Duodenal mucosa (tissue), 2 donors: Measurements from ENCODE around the gene NR1D1.

ENCODE experiments used
- H3K27ac ChIP-seq: one replicate; pipeline ENCODE4 v1.7.0; 2013; ENCODE audit warnings: low read depth, low read length
- H3K27me3 ChIP-seq, 2 donors: one replicate each; pipeline ENCODE4 v1.7.0; 2013; ENCODE audit warnings: low read length in 2 of 2, control low read depth in 1 of 2; ENCODE audit not compliant: insufficient read depth in 2 of 2, control insufficient read depth in 1 of 2
- H3K36me3 ChIP-seq, 2 donors: one replicate each; pipeline ENCODE4 v1.7.0; 2013; ENCODE audit warnings: low read length in 2 of 2, control low read depth in 1 of 2; ENCODE audit not compliant: insufficient read depth in 2 of 2, control insufficient read depth in 1 of 2
- H3K4me1 ChIP-seq, 2 donors: one replicate each; pipeline ENCODE4 v1.7.0; 2013; ENCODE audit warnings: low read length in 2 of 2, control low read depth in 1 of 2; ENCODE audit not compliant: insufficient read depth in 2 of 2, control insufficient read depth in 1 of 2
- H3K4me3 ChIP-seq, 2 donors: one replicate each; pipeline ENCODE4 v1.7.0; 2013; ENCODE audit warnings: low read length in 2 of 2, low read depth in 1 of 2
- H3K9ac ChIP-seq, 2 donors: one replicate each; pipeline ENCODE4 v1.7.0; 2013; ENCODE audit warnings: low read length in 2 of 2, low read depth in 1 of 2
- H3K9me3 ChIP-seq, 2 donors: one replicate each; pipeline ENCODE4 v1.7.0; 2013; ENCODE audit warnings: low read length in 2 of 2, control low read depth in 1 of 2; ENCODE audit not compliant: control insufficient read depth in 1 of 2

The NR1D1 gene

DNA sequence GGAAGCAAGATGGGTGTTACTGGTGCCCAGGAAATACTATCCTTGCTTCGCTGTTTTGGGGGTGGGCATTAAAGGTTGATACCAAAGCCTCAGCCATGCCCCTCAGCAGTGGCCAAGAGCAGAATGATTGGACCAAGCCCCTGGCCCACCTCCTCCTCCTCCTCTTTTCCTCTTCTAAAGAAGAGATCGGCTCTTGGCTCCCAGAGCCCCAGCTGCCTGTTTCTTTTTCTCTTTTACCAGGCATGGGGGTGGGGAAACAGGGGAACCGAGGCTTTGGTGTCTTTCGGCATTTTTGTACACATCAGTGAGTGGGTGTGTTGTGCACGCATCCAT, 31.8 kb downstream of the NR1D1 start:
- Histone ChIP-seq H3K9me3 (no peaks in the 10 kb centered on the region), H3K27ac (peak overlapping the region; percentile 96), H3K4me1 (peaks cover 93 to 94% of the 10 kb centered on the region in 2 donors), H3K9ac (peak overlapping the region; percentile 80 to 86), H3K4me3 (peak overlapping the region; percentile 54 to 67), H3K36me3 (no peaks in the 10 kb centered on the region), H3K27me3 (no peaks in the 10 kb centered on the region)

DNA sequence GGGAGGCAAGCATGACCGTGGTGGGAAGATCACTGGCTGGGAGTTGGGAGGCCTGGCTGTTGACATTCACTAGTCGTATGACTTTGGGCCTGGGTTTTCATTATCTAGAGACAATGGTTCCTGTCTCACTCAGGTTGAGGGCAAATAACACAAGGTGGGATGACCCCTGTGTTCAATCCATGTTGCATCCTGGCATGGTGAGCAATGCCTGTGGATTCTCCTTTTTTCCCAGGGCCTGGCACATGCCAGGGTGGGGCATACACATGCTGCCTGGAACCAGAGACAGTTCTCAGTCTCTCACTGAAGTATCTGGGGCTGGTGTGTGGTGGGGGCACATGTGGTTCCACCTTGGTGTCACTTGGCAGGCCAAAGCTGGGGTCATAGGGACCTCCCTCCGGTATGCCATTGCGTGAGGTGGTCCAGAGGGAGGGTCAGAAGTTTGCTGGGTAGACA, 32.2 kb downstream of the NR1D1 start:
- Histone ChIP-seq H3K4me3 (peak overlapping the region; percentile 54 to 67), H3K4me1 (peaks cover 89 to 90% of the 10 kb centered on the region in 2 donors), H3K9ac (peak overlapping the region; percentile 80 to 86)

DNA sequence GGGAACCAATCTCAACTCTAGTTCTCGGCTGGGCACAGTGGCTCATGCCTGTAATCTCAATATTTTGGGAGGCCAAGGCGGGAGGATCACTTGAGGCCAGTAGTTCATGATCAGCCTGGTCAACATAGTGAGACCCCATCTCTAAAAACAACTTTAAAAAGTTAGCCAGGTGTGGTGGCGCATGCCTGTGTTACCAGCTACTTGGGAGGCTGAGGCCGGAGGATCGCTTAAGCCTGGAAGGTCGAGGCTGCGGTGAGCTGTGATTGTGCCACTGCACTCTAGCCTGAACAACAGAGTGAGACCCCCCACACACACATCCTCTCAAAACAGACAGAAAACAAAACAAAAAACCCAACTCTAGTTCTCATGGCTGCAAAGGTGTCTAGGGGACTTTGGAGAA, 32.7 kb downstream of the NR1D1 start:
- peak overlapping the region in 1 of 2 donors; percentile 54 for H3K4me3 ChIP-seq
- H3K9ac ChIP-seq = peak overlapping the region; percentile 80 to 86

More for the DNA sequence above, 32.2 kb downstream of the NR1D1 start:
- H3K36me3 ChIP-seq = no peaks in the 10 kb centered on the region
- no peaks in the 10 kb centered on the region for H3K27me3 ChIP-seq
- peak overlapping the region; percentile 96 for H3K27ac ChIP-seq
- H3K9me3 ChIP-seq = no peaks in the 10 kb centered on the region

DNA sequence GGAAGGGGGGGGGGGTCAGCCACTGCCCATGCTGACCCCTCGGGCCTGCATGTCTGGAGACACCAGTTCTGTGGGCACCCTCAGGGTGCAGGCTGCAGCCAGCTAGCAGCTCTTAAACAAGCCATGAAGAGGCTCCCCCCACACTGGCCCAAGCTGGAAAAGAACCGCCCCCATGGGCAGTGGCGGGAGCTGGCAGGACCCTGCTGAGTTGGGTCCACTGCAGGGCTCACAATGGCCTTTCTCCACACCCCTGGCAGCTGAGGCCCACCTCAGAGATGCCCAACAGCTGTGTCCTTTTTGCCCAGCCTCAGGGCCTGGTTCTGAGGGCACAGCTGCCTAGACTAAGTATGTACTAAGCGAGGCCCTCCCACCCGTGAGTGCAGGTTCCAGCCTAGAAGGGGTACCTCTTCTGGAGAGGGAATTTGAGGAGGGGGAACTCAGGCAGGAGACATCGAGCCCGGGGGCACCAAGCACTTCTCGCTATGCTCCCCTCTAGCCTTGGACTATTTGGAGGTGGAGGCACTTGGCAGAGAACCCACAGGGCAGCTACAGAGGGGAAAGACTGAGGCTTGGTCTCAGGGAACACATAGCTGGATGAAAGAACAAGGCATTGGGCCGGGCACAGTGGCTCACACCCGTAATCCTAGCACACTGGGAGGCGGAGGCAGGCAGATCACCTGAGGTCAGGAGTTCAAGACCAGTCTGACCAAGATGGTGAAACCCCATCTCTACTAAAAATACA, 34.4 kb downstream of the NR1D1 start:
- Histone ChIP-seq H3K9ac (peak overlapping the region; percentile 22 to 24), H3K27me3 (no peaks in the 10 kb centered on the region), H3K9me3 (no peaks in the 10 kb centered on the region), H3K27ac (peak overlapping the region; percentile 59), H3K4me3 (peak overlapping the region in 1 of 2 donors; percentile 27), H3K36me3 (no peaks in the 10 kb centered on the region), H3K4me1 (peaks cover 78 to 81% of the 10 kb centered on the region in 2 donors)

More for the DNA sequence above, 32.7 kb downstream of the NR1D1 start:
- H3K27ac ChIP-seq = peak overlapping the region; percentile 96
- H3K9me3 ChIP-seq = no peaks in the 10 kb centered on the region
- no peaks in the 10 kb centered on the region for H3K27me3 ChIP-seq
- H3K36me3 ChIP-seq = no peaks in the 10 kb centered on the region
- H3K4me1 ChIP-seq = peaks cover 84 to 85% of the 10 kb centered on the region in 2 donors

DNA sequence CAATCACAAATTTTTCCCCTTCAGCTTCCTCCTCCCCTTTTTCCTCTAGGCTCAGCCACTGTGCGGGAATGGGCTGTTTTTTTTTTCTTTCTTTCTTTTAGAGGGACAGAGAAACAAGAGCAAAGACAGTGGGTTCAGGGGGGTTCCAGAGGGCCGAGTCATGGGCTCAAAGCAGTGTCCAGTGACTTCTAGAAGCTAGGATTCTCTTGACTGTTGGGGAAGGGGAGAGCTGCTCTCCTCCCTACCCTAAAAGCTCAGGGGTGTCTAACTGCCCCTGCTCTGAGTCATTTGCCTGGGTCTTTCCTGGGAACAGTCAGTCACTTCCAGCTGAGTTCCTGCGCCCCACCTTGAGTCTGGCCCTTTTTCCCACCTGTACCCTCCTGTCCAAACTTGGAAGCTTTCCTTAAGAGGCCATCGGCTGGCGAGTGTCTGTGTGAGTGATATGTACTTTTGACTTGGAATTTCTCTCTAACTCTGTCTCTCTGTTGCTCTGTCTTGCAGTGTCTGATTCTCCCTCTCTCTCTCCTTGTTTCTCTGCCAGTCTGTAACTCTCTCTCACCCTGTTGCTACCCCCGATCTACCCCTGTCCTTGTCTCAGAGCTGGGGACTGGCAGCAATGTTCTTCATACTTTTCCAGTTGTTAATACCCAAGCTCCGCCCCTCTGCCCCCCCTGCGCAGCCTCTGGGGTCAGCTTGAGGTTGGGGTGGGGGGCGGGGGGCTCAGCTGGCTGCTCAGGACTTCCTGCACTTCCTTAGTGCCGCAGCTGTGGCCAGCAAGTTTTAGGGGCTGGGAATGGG, 35.2 kb downstream of the NR1D1 start:
- Histone ChIP-seq H3K9ac (peak overlapping the region; percentile 82 to 93), H3K36me3 (no peaks in the 10 kb centered on the region), H3K4me1 (peaks cover 71 to 73% of the 10 kb centered on the region in 2 donors), H3K27ac (peak overlapping the region; percentile 59), H3K9me3 (no peaks in the 10 kb centered on the region), H3K27me3 (no peaks in the 10 kb centered on the region), H3K4me3 (peak overlapping the region; percentile 89 to 97)

DNA sequence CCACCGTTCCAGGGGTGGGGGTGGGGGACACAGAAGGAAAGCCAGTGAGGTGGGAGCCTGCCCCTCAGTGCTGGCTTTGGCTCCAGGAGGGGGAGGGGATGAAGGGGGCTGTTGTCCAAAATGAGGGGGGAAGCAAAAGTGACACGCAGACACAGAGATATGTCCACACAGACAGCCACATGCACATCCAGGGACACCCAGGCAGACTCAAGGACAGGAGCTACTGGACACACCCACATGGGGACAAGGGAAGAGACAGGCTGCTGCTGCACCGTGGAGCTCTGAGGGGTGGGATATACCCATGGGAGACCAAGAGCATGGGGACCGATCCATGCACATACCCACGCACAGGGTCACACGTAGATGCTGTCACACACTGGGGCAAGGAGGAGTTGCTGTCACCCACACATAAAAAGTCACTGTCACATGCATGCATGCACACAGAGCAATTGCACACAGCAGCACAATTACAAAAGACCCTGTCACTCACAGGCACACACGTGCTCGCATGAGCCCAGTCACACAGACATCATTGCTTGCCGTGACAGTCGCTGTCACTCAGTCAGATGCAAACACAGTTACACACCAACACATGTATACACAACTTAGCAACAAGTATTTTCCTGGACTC, 36.4 kb downstream of the NR1D1 start:
- no peaks in the 10 kb centered on the region for H3K27me3 ChIP-seq
- peak overlapping the region; percentile 82 to 93 for H3K9ac ChIP-seq
- H3K27ac ChIP-seq = peak overlapping the region; percentile 86
- H3K36me3 ChIP-seq = no peaks in the 10 kb centered on the region
- H3K4me3 ChIP-seq = peak overlapping the region; percentile 89 to 97
- H3K9me3 ChIP-seq = no peaks in the 10 kb centered on the region
- H3K4me1 ChIP-seq = peaks cover 62 to 68% of the 10 kb centered on the region in 2 donors

DNA sequence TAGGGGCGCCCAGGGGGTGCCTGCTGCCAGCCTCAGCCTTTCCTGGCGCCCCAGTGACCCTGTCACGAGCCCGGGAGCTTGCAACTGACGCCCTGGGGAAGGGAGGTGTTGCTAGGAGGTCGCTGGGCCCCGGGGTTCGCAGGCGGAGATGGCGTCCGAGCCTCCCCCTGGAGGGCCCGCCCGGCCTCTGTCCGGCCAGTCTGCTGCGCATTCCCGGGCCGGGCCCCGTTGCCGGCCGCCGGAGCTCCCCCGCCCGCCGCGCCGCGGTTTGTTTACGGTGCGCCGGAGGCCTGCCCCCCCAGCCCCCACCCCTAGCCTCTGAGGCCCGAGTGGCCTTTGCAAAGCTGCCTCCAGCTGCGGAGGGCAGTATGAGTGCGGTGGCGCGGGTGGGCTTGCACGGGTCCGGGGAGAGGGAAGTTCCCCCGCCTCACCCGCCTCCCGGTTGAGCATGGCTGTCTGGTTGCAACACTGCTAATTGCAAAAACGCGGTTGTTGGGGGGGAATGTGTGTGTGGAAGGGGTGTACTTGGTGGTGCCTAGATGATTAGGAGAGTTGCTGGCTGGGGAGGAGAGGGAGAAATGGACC, 37.1 kb downstream of the NR1D1 start:
- H3K9me3 ChIP-seq = no peaks in the 10 kb centered on the region
- peak overlapping the region; percentile 86 for H3K27ac ChIP-seq
- H3K4me1 ChIP-seq = peaks cover 61 to 63% of the 10 kb centered on the region in 2 donors
- peak overlapping the region; percentile 89 to 97 for H3K4me3 ChIP-seq
- H3K9ac ChIP-seq = peak overlapping the region; percentile 82 to 93
- H3K36me3 ChIP-seq = no peaks in the 10 kb centered on the region
- no peaks in the 10 kb centered on the region for H3K27me3 ChIP-seq

DNA sequence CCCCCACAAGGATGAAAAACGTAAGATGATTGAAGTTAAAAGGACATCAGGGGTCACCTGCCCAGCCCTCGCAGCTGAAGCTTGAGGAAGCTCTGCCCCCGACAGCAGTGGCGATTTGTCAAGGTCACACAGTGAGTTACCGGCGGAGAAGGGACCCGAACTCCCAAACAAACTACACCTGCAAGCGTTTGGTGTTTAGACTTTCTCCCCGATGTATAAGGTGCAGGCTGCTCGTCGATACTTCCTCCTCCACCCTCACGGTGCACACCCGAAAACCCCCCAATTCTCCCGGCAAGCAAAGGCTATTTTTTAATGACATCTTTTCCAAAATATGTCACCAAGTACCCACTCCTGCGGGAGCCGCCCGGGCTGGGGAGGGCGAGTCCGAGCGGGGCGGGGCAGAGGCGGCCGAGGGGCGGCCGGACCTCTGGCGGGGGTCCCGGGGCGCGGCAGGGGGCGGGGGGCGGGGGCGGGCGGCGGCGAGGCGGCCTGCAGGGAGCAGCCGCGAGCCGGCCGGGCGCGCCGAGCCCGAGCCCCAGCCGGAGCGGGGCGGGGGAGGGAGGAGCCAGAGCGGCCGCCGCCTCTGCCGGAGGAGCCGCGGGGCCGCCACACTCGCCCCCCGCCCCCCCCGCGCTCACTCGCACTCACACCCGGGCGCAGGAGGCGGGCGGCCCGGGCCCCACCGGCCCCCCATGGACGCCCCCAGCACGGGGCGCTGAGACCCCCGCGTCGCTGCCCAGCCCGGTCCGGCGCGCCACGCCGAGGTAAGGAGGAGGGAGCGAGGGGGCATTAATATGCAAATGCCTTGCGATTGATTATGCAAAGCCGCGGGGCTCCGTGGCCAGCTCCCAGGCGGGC, 37.8 kb downstream of the NR1D1 start, which contains the start of gene THRA:
TSS of gene THRA (plus strand) at position 637 of the 858 bp plus-strand sequence. CDS start 11,524 bp downstream, outside the sequence.
- Histone ChIP-seq H3K4me1 (peaks cover 57 to 58% of the 10 kb centered on the region in 2 donors), H3K27ac (peak within 1 kb of the TSS; percentile 86)

DNA sequence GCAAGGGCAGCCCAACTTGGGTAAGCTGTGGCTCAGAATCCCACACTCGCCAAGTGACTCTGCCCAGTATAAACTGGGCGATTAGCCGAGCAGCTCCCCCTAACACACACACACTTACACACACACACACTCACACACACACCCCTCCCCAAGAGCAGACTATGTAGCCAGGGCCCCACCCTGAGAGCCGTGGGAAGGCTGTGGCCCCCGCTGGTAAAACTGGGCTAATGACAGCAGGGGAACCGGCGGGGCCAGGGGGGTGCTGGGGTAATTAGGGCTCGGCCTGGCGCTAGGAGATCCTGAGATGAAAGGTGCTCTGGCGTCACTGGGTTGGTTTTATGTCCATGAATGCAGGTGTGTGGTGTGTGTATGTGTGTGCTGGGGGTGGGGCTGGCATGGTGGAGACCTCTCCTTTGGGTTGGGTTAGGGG, 38.8 kb downstream of the NR1D1 start:
- Histone ChIP-seq H3K4me3 (peak overlapping the region; percentile 49 to 63), H3K27ac (no peak overlapping the region), H3K9ac (peak overlapping the region; percentile 65 to 69), H3K4me1 (peaks cover 48 to 49% of the 10 kb centered on the region in 2 donors), H3K9me3 (no peaks in the 10 kb centered on the region), H3K27me3 (no peaks in the 10 kb centered on the region), H3K36me3 (no peaks in the 10 kb centered on the region)

More for the DNA sequence above, 37.8 kb downstream of the NR1D1 start, which contains the start of gene THRA:
- Histone ChIP-seq H3K27me3 (no peaks in the 10 kb centered on the region), H3K9ac (peak within 1 kb of the TSS; percentile 82 to 93), H3K9me3 (no peaks in the 10 kb centered on the region), H3K36me3 (no peaks in the 10 kb centered on the region), H3K4me3 (peak within 1 kb of the TSS; percentile 89 to 97)
